HG03439 (cell line): ENCODE results near the gene GGTA1.
A peak's percentile ranks its signal among the peaks of the same experiment; 100 is the strongest.

Experiments
- ATAC-seq: cut with Tn5 transposase; IDR thresholded peaks from one replicate; pipeline ENCODE4 v1.9.1; 2021; ENCODE audit warnings: mild to moderate bottlenecking, moderate library complexity; ENCODE audit not compliant: unreplicated experiment

Gene GGTA1

DNA sequence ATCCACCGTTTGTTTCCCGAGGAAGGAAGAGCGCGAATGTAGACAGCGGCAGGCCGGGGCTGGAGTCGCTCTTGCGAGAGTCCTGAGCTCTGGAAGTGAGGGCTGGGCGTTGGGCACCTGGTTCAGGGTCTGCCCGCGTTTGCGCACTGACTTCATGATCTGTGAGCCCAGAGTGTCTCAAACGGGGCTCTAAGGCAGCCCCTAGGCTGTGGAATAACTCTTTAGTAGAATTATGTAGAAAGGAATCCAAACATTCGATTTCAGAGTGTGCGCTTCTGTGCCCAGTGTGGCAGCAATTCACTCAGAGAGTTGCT, 478 bp upstream of the GGTA1 start:
- ATAC-seq, result no peak

DNA sequence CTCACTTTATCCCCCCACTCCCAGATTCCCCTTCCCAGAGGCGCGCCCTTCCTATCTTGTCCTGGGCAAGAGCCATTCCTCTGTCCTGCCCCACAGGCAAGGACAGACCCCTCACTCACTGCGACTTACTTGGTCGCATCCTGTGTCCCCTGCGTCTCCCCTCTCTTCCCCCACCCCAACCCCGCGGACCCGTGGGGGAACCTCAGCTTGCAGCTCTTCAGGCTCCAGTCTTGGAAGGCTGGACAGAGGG, 542 bp downstream of the GGTA1 start:
- ATAC-seq, result no peak

DNA sequence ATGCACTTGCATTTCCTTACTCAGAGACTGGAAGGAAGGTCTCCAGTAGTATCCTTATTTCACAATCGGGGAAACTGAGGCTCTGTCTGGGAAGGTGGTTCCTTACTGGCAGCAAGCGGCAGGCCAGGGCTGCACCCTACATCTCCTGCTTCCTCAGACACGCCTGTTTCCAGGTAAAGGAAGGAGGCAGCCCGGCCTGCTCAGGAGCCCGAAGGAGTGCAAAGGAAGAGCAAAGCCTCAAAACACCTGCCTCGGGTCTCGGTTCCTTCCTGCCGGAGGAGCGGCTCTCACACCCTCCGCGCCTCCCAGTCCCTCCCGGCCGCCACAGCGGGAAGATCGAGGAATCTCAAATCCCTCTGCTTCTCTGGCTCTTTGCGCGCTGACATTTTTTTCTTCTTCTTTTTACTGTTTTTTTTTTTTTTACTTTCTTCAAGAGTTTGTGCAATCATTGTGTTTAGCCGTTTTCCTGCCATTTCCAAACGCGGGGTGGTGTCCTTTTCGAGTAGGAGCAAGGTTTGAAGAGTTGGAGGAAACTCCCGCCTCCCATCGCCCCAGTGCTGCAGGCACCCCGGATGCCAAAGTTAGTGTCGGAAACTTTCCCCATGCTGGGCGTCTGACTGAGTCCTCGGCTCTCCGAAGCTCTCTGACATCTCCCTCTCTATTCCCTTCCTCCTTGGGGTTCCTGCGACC, 1.0 kb downstream of the GGTA1 start:
- ATAC-seq, result peak; percentile 16

DNA sequence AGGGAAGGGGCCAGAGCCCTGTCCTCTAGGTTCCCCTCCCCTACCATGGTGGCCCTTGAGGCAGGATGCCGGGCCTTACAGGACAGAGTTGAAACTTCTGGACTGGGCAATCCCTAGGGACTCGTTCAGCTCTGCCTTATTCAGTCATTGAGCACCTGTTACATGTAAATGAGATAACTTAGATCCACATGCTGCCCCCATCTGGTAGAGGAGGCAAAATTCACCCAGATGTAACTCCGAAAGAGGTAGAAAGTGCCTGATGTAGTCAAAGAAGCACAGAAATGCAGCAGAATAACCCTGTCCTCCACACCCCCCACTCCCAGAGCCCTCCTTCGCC, 1.5 kb downstream of the GGTA1 start:
- peak; percentile 76 for ATAC-seq

DNA sequence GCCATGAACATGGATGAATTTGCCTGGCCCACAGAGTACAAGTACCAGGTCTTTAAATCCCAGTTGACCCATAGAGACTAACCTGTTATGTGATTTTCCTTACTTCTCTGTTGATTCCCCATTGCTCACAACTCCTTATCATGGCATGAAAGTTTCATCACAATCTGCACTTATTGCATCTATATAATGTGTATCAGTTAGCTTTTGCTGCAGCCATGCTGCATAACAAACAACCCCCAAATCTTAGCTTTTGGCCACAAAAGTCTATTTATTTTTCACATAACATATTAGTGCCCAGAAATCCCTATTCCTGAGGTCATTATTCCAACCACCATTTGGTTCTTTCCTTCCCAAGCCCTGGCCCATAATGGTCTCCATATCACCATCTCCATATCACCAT, 3.7 kb downstream of the GGTA1 start:
- no peak for ATAC-seq

DNA sequence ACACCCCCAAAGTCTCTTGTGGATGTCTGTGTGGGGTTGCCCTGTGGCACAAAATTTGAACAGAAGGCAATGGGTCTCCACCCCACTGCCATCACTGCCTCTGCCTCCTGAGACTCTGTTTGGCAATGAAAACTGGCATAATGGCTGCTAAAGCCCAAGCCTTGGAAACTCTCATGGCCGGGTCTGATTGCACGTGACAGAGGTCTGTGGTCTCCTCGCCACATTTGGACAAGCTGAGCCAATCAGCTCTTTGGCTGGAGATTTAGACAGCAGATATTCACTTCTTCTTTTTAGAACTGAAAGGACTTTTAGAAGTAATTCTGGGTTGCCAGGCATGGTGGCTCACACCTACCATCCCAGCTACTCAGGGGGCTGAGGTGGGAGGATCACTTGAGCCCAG, 5.5 kb downstream of the GGTA1 start:
- no peak for ATAC-seq

DNA sequence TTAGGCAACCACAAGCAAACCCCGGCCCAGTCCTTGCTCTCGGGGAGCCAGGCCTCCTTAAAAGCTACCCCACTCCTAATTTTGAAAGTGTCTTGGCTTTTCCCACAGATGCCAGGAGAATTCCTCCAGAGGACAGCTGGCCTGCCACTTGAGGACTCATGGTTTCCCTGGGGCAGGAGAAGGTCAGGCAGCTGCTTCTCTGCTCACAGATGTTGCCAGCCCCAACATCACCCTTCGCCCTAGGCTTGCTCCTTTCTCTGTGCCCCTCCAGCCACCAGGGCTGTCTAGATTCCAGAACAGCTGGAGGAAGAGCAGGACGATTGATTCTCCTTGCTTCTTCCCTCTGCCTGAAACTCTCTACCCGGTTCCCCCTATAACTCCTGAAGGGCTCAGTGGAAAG, 8.5 kb downstream of the GGTA1 start:
- ATAC-seq, result no peak

DNA sequence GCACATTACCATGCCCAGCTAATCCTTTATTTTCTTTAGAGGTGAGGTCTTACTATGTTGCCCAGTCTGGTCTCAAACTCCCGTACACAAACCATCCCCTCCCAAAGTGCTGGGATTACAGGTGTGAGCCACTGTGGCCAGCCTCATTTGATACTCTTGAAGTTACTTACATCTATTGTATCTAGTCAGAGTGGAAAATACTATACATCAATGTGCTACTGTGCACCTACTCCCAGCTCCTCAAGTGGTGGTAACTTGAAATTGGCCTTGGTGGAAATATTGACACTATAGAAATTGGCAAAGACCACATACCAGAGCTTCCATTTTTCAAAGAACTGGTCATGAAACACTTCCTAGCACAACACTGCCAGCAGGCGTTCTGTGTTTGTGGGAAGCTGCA, 10.3 kb downstream of the GGTA1 start:
- no peak for ATAC-seq

DNA sequence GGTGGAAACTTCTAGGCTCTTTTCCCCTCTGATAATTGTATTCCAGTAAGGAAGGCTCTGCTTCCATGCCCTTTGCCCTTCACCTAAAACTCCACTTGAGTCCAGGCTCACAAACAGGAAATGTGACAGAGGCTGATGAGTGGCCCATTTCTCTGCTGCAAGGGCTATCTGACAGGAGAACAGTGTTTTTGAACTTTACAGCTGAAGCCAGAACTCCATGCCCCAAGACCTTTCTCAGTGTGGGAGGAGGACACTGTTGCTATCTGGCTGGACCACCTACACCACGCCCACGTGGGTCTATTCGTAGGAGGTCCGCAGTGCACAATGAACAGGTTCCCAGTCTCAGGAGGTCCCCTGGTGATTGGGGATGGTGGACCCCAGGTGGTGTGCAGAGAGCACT, 13.6 kb downstream of the GGTA1 start:
- ATAC-seq, result no peak

DNA sequence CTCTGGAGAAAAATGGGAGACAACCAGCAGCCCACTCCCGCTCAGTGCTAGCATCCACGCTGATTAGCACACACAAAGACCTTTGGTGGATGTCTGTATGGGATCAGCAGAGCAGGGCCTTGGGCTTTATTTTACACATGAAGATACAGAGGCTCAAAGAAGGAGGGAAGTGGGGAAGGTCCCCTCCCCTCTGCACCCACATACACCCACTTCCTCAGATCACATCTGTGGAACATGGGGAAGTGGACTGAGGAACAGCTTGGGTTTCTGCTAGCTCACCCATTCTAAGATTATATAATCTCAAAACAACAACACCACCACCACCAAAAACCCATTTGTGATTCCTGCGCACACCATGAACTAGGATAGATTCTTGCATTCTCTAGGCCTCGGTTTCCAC, 14.0 kb downstream of the GGTA1 start:
- ATAC-seq, result no peak

DNA sequence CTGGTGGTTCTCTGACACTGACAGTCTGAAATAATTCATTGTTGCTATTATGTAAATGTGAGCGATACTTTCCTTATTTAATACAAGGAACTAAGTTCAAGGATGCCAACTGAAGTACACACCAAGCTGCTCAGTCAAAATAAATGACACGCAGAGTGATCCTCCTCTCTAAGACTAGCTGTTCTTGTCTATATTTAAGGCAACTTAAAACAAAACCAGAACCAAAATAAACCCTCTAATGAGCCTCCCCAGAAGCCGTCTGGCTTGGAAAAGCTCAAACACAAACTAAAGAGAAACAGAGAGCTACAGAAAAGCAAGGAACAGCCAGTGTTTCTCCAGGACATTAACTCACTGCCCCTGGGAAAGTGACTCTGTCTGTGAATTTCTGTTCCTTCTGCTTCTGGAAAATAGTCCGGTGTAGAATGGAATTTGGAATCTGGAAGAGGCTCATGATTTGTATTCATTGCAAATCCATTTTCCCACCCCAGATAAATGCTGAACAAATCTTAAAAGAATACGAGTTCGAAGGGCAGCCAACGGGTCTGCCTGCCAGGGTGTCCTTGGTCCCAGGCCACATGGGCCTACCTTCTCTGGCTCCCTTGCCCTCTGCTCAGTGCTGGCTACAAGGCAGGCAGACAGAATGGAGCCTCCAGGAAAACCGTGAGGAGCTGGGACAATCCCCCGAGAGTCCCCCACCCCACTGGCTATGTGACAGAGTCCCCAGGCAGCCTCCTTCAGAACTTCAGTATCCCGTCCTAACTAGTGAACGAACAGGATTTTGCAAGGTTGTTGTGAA, 14.8 kb downstream of the GGTA1 start:
- ATAC-seq, result no peak

DNA sequence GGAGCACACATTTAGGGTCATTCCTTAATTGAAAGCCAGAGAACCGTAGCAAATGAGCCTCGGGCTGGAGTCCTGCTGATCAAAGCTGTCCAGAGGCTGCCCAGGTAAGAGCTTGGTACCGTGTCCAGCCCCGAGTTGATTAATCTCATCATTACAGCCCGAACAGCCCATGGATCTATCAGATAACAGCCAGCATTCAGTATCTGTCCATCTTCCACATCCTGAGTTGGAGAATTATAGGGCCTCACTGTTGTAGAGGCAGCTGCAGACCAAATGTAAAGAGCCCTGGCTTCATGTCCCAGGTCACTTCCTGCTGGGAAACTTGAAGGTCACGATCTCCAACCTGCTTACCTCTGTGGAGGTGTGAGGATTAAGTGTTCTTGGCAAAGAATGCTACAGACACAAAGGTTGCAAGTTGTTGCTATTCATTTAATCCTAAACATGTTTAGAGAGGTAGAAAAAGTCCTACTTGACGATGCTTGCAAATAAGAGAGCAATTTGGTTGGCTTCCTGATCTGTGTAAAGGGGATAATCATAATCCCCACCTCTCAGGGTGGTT, 16.1 kb downstream of the GGTA1 start:
- ATAC-seq, result no peak

DNA sequence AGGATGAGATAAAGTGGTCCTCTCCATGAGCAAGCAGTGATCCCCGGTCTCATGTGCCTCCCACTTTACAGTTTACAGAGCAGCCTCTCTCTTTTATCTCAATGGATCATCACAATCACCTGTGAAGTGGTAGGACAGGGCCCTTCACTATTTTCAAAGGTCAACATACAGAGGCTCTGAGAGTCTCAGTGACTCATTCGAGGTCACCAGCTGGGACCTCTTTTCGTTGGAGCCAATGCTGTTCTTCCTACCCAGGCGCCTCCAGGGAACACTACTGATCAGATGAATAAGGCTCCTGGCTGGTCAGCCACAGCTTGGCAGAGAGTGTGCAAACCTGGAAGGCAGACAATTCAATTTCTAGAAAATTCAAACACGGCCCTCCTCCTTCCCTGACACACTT, 16.6 kb downstream of the GGTA1 start:
- no peak for ATAC-seq

DNA sequence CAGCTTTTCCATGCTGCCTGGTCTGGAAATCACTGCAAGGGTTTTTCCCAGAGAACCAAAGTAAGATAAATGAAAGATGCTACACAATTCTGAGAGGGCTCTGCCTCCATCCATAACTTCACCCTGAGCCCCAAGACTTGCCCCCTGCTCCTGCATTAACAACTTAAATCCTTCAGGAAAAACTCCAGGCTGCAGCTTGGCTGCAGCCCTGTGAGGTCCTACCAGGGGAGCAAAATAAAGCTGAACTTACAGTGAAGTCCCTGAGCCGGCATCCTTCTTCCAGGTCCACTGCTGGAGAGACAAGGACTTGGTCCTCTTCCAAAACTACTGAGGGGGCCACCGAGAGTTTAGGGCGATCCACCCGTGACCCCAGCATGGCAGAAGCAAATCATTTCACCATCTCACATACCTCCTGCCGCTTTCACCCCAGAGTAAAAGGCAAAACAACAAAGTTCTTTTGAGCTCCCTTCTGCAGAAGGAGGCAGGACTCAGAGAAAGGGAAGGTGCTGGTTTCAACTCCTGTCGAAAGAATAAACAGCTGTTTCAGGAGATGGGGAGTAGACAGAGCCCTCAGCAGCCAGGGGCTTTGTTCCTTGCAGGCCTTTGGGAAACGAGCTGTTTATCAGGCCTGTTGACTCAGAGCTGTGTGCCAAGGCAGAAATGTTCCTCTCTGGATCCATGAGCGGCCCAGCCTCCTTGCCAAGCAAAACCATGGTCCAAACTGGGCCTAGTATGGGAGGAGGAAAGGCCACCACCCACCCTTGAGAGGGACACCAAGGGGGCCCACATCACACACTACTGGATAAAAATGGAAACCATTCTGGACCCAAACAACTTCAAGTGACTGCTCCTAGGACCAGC, 20.6 kb downstream of the GGTA1 start:
- ATAC-seq, result no peak

DNA sequence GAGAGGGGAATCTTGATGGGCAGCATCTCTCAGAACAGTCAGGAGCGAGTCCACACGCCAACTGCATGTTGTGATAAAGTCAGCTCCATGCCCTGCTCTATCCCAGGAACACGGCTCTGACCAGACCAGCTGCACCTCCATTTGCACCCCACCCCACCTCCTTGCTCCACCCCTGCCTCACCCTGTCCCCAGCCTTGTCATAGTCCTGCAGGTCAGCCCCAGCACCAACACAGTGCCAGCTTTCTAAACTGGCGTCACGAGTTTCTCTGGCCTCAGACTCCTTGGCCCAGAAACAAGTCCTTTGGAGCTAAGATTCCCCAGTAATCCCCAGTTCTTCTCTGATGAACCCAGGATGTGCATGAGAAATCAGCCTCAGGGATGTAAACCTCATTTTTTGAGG, 23.5 kb downstream of the GGTA1 start:
- no peak for ATAC-seq

DNA sequence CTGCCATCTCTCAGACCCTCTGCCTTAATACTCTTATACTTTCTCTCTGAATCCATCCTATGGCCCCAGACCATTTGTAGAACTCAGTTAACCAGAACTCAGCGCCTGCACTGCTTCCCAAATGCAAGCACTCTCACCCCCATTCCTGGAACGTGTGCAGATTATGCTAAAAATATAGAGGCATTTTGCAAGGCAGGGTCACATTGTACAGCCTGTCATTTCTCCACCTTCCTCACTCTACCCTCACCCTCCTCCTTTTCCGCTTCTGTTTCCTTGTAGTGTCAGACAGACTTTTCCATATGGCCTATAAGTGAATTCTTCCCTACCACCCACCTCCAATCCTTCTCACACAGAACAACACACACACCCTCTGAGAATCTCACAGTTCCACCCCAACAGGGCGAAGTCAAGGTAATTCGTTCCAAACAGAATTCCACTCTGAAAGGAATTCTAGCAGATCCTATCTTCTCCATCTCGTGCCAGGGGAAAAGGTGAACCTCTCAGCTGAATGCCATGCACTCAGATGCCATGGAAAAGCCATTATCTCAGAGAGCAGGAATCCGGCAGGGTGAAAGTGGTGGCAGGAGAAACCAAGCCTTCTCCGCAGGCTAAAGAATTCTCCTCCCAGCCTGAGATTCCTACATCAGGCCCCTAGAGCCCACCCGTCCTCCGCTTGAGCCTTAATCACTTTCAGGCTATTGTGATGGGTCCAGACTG, 25.3 kb downstream of the GGTA1 start:
- no peak for ATAC-seq

DNA sequence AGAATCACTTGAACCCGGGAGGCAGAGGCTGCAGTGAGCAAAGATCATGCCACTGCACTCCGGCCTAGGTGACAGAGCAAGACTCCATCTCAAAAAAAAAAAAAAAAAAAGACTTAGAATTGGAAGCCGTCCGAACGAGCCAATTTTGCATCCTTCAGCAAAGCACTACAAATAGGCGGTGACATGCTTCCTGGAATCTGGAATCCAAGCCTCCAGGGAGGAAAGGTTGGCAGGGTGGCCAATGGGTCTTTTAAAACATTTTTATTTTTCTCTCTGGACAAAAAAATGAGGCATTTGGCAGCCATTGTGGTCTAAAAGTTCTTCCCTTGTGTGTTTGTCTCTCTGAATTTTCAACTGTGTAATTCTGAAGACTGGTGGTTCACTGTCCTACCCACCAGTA, 26.4 kb downstream of the GGTA1 start:
- no peak for ATAC-seq

DNA sequence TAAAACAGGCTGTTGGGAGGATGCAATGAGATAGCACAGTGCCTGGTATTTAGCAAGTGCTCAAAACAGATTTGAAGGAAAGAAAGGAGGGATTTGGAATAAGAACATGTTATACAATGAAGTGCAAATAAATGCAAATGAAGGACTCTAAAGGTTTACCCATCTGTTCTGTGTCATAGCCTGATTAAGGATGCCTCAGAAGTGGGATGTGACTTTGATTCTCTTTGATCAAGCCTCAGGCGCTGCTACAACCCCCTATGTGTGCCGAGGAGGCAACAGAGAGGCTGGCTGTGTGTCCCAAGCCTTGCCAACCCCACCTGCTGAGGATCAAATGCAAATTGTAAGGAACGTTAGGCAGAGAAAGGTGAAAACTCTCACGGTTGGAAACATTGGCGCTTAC, 27.2 kb downstream of the GGTA1 start:
- no peak for ATAC-seq

DNA sequence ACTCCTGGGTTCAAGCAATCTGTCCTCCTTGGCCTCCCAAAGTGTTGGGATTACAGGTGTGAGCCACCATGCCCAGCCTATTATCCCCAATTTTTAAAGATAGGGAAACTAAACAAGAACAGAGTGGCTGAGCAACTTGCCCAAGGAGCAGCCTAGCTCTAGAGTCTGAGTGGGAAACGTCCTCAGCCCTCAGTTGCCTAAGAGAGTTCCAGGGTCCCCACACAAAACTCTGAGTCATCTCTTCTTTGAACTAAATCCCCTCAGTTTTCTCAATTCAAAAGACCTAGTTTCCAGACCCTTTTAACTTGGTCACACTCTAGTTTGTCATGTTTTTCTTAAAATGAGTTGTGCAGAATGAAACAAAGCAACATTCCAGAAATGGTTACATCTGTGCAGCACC, 33.5 kb downstream of the GGTA1 start:
- no peak for ATAC-seq

DNA sequence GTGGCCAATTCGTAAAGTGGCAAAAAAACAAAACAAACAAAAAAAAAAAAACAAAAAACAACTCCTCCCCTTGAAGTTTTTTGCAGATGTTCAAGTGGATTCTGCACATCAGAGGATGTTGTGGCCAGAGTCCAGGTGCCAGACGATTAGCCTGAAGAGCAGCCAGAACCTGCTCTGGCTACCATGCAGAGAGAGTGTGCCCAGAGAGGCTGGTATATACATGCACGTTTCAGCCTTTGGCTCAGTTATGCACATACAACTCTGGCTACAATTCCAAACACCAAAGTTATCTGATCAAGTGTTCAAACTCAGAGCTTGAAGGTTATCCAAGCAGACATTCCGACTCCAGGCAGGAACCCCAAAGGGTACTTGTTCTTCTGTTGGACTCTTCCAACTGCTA, 34.7 kb downstream of the GGTA1 start:
- ATAC-seq, result no peak

DNA sequence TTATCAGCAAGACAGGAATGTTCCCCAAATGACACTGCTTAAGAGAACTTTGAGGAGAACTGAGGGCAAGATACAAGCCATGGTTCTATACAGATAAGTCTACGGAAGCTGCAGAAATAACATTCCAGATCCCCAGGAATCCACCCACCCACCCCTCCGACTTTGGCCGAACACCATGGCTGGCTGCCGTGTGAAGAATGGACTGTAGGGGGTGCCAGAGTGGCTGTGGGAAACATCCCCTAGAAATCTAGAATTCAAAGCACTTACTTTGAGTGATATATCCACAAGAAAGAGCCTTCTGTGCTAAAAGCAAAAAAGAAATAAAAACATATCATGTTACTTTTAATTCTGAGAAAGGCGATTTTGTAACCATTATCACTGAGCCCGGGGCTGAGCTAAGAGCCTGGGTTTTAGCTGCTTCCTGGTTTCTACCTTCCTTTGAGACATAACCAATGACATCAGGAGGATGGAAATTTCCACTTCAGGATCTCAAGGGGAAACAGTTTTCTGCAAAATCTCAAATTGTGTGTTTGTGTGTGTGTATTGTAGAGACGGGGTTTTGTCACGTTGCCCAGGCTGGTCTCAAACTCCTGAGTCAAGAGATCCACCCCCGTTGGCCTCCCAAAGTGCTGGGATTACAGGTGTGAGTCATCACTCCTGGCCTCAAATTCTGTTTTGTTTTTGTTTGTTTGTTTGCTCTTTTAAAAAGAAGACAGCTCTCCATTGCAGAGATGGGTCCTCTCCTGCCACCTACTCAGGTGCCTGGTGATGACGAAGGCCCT, 36.4 kb downstream of the GGTA1 start:
- no peak for ATAC-seq
